GM10266 (cell line): ENCODE results near the gene CDH13.

Experiments
- DNase-seq: peaks from one replicate; pipeline ENCODE4 v3.0.0; 2012; ENCODE audit errors: extremely low spot score
- CTCF ChIP-seq: IDR thresholded peaks from 2 replicates; pipeline ENCODE4 v1.5.1; 2012; ENCODE audit warnings: mild to moderate bottlenecking, low read depth; ENCODE audit not compliant: control insufficient read depth, insufficient read depth; ENCODE audit errors: missing control alignments

Gene CDH13

GRCh38 chr16:82626791-82627261 is at the start of gene CDH13:
Gene CDH13 (plus strand): TSS chr16:82626969.
- TF ChIP-seq CTCF: no peak
- DNase-seq: no peak

DNA sequence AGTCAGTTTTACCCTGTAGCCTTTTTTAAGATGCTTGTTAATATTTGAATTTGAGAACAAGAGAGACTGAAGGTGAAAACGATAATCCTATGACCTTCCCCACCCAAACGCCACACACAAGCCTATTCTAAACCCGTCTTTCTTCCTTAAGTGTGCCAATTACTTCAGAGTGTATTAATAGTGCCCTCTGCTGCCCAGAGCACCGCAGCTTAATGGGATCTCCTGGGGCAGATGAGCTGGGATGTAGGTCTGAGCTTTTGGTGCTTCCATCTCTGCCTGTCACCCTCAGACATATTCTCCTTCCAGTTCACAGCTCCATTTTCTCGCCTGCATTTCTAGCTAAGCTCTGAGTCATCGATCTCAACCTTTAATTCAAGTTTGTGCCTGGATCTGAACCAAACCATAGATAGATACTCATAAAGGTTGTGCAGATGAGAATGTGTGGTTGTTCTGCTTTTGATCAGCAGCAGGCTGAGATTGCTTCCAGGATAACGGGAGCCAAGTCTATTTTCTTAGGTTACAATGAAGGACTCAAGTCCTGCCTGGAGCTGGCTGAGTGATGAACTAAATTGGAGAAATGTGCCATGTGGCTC is 46.4 kb upstream of the CDH13 start:
- no peak for DNase-seq
- TF ChIP-seq CTCF: no peak

DNA sequence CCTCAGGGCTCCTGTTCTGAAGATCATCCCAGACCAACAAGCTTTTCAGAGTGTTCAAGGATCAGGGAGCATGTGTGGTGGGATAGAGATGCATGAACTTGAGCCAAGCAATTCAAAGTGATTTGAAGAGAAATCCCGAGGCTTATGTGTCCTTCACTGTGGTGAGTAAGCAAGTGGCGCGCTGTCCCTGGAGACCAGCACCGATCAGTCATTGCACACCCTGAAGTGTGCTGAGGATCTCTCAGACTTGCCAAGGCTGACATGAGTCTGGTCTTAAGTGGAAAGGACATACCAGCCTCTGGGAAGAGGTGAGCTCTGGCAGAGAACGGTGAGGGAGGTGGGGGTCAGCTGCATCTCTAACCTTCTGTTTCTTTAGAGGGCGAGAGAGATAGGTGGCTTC is 43.8 kb upstream of the CDH13 start:
- no peak for TF ChIP-seq CTCF
- DNase-seq: no peak

DNA sequence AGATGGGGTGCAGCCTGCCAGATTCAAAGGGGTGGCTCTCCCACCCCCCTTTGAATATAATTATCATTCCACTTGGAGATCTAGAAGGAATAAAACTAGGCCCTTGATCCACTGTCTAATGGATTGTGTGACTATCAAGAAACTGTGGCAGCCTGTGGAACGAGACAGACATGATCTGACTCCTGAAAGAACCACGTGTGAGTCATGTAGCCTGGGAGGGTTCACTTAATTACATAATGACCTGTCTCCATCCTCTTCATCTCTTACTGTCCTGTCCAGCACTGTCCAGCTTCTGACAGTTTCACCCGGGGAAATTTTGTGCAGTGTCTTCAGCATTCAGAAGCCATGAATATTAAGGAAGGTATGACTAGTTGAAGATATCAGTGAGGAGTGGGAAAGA is 43.3 kb upstream of the CDH13 start:
- no peak for DNase-seq

GRCh38 chr16:82584553-82585152 is 42.1 kb upstream of the CDH13 start:
- no peak for TF ChIP-seq CTCF
- DNase-seq: no peak

More for the DNA sequence above, 43.3 kb upstream of the CDH13 start:
- TF ChIP-seq CTCF: no peak

- no peak for DNase-seq
- TF ChIP-seq CTCF: no peak
Measured at GRCh38 chr16:82585675-82586074, 41.1 kb upstream of the CDH13 start.

- no peak for TF ChIP-seq CTCF
- DNase-seq: no peak
Measured at GRCh38 chr16:82586130-82586529, 40.6 kb upstream of the CDH13 start.
